NCI-H1048 (cell line): ENCODE data around the gene DAPK1.

Experiments used
- DNase-seq: peaks from one replicate; lab custom pipeline; 2025; lab: John Stamatoyannopoulos, UW

DAPK1 gene

GRCh38 chr9:87497604-87498045, at the start of gene DAPK1:
DAPK1 (plus strand) TSS chr9:87497867; CDS start chr9:87499078, 1,211 bp downstream.
- peak; percentile 25 for DNase-seq

GRCh38 chr9:87451149-87451548, 46.5 kb upstream of the DAPK1 start:
- no peak for DNase-seq

- no peak for DNase-seq
Measured at GRCh38 chr9:87455407-87455806, 42.3 kb upstream of the DAPK1 start.

GRCh38 chr9:87461256-87461655, 36.4 kb upstream of the DAPK1 start:
- no peak for DNase-seq

GRCh38 chr9:87464110-87464991, 33.3 kb upstream of the DAPK1 start:
- no peak for DNase-seq

- no peak for DNase-seq
Measured at GRCh38 chr9:87464992-87465378, 32.7 kb upstream of the DAPK1 start.

GRCh38 chr9:87465816-87466215, 31.9 kb upstream of the DAPK1 start:
- peak; percentile 93 for DNase-seq

GRCh38 chr9:87467187-87467586, 30.5 kb upstream of the DAPK1 start:
- DNase-seq = no peak

GRCh38 chr9:87469793-87470465, 27.7 kb upstream of the DAPK1 start:
- DNase-seq = no peak

GRCh38 chr9:87471746-87472145, 25.9 kb upstream of the DAPK1 start:
- no peak for DNase-seq

- no peak for DNase-seq
Measured at GRCh38 chr9:87475463-87475862, 22.2 kb upstream of the DAPK1 start.

GRCh38 chr9:87478226-87478992, 19.3 kb upstream of the DAPK1 start:
- no peak for DNase-seq

GRCh38 chr9:87479801-87480201, 17.9 kb upstream of the DAPK1 start:
- no peak for DNase-seq

- DNase-seq = no peak
Measured at GRCh38 chr9:87481890-87482855, 15.5 kb upstream of the DAPK1 start.

GRCh38 chr9:87490225-87490624, 7.4 kb upstream of the DAPK1 start:
- no peak for DNase-seq

GRCh38 chr9:87490907-87491306, 6.8 kb upstream of the DAPK1 start:
- no peak for DNase-seq

- DNase-seq = no peak
Measured at GRCh38 chr9:87491523-87491922, 6.1 kb upstream of the DAPK1 start.

GRCh38 chr9:87492642-87493041, 5.0 kb upstream of the DAPK1 start:
- no peak for DNase-seq

- no peak for DNase-seq
Measured at GRCh38 chr9:87494970-87495471, 2.6 kb upstream of the DAPK1 start.

GRCh38 chr9:87497080-87497603, 525 bp upstream of the DAPK1 start:
- DNase-seq = no peak
